Right lobe of liver (tissue), 4 donors: ENCODE results near the gene MZF1.

Experiments
- POLR2A ChIP-seq: fragments of 450-650 bp; IDR thresholded peaks from one replicate; pipeline ENCODE4 v1.6.1; 2017; ENCODE audit warnings: antibody characterized with exemption, mild to moderate bottlenecking
- TF ChIP-seq, protein P1 (sequence below), 4 donors: fragments of 200-600 bp in 3 of 4; fragments of 450-650 bp in 1 of 4; IDR thresholded peaks; one replicate each; pipeline versions ENCODE4 v1.5.1 to v1.8.0; 2016 to 2022; ENCODE audit warnings: antibody characterized with exemption in 4 of 4, mild to moderate bottlenecking in 2 of 4
- donor health status: DM: no; HTN: no; CAD: no.
- donor health status: DM: no; HTN: no; CAD: no.
- donor health status: DM: no; HTN: yes; CAD: no.

DNA sequence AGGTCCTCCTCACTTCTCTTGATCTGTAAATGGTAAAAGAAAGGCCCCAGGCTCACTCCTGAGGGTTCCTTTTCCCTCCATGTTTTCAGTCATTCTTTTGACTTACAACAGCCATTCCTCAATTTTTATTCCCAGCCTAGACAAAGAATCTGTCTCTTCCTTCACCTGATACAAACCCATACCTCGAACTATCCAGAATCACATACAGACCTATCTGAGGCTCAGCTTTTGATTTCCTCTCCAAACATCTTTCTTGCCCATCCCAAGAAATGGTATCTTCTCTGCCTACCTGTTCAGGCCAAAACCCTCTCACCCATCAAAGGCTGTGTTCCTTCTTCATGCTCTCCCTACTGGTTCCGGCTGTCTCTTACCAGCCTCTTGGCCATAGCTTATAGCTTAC is 20.5 kb downstream of the MZF1 start:
- TF ChIP-seq, protein P1, sequence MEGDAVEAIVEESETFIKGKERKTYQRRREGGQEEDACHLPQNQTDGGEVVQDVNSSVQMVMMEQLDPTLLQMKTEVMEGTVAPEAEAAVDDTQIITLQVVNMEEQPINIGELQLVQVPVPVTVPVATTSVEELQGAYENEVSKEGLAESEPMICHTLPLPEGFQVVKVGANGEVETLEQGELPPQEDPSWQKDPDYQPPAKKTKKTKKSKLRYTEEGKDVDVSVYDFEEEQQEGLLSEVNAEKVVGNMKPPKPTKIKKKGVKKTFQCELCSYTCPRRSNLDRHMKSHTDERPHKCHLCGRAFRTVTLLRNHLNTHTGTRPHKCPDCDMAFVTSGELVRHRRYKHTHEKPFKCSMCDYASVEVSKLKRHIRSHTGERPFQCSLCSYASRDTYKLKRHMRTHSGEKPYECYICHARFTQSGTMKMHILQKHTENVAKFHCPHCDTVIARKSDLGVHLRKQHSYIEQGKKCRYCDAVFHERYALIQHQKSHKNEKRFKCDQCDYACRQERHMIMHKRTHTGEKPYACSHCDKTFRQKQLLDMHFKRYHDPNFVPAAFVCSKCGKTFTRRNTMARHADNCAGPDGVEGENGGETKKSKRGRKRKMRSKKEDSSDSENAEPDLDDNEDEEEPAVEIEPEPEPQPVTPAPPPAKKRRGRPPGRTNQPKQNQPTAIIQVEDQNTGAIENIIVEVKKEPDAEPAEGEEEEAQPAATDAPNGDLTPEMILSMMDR (IDR thresholded peaks at IDR 0.05), result no peak
- TF ChIP-seq POLR2A, result no peak
